MCF 10A (cell line): ENCODE measurements around the gene ASIC1. TPM values are rescaled to one million over a fixed set of nuclear protein-coding genes. Genes with fewer than 3 reads are reported as not detected.
A peak's percentile ranks its signal among the peaks of the same experiment; 100 is the strongest.

Experiments used
- BruUV-seq: library from RNA; stranded (reverse); fragments of 400-500 nt; replicated peaks from 2 replicates; lab custom pipeline; 2021; lab: Mats Ljungman, UMichigan
- CTCF ChIA-PET: fragments of 300-600 bp; sonication (Branson Sonifier 250); formaldehyde crosslinking; extraction: SDS; loops from one replicate; lab custom pipeline; 2021; ENCODE audit warnings: antibody characterized with exemption, inconsistent platforms; lab: Yijun Ruan, JAX
- POLR2A ChIA-PET: fragments of 300-600, 350-650 bp; sonication (Branson Sonifier 250); formaldehyde crosslinking; extraction: SDS; loops from one replicate; lab custom pipeline; 2020; ENCODE audit warnings: antibody characterized with exemption, inconsistent platforms; lab: Yijun Ruan, JAX
- DNase-seq: peaks from one replicate; pipeline ENCODE4 v3.0.0-alpha.2; 2018; ENCODE audit not compliant: unreplicated experiment
- H3K27ac Mint-ChIP-seq: one replicate; pipeline ENCODE4 v1.8.0; 2022; ENCODE audit warnings: mild to moderate bottlenecking, low read depth, mixed read lengths; ENCODE audit not compliant: unreplicated experiment
- H3K27me3 Mint-ChIP-seq: one replicate; pipeline ENCODE4 v1.8.0; 2022; ENCODE audit warnings: mixed read lengths; ENCODE audit not compliant: insufficient read depth, unreplicated experiment
- H3K36me3 Mint-ChIP-seq: one replicate; pipeline ENCODE4 v1.8.0; 2022; ENCODE audit warnings: mild to moderate bottlenecking, moderate library complexity, mixed read lengths; ENCODE audit not compliant: insufficient read depth, unreplicated experiment
- H3K4me1 Mint-ChIP-seq: one replicate; pipeline ENCODE4 v1.8.0; 2022; ENCODE audit warnings: mixed read lengths; ENCODE audit not compliant: insufficient read depth, unreplicated experiment
- H3K4me3 Mint-ChIP-seq: one replicate; pipeline ENCODE4 v1.8.0; 2022; ENCODE audit warnings: mild to moderate bottlenecking, moderate library complexity, mixed read lengths; ENCODE audit not compliant: unreplicated experiment
- H3K9me3 Mint-ChIP-seq: one replicate; pipeline ENCODE4 v1.8.0; 2022; ENCODE audit warnings: mixed read lengths; ENCODE audit not compliant: unreplicated experiment
- CTCF ChIP-seq: fragments of 200-600 bp; IDR thresholded peaks from one replicate; pipeline ENCODE4 v1.8.0; 2022; ENCODE audit warnings: antibody characterized with exemption, mild to moderate bottlenecking; ENCODE audit not compliant: unreplicated experiment
- intact Hi-C: fragments of 100-400 bp; cut with micrococcal nuclease; formaldehyde crosslinking; loops from 2 replicates; pipeline ENCODE4 v1.14.1; 2022
- total RNA-seq: library from RNA; stranded (reverse); gene quantifications from 2 replicates; pipeline ENCODE4 v1.2.3, GENCODE V29; 2022

ASIC1 gene
- total RNA-seq, 1 experiment from 2014 or later = 1.7 TPM

GRCh38 chr12:50032515-50032853 is 24.9 kb upstream of the ASIC1 start:
- Mint-ChIP-seq H3K4me3 (no peak overlapping the region), H3K27me3 (no peaks in the 10 kb centered on the region), H3K4me1 (no peaks in the 10 kb centered on the region), H3K27ac (no peak overlapping the region), H3K9me3 (no peaks in the 10 kb centered on the region), H3K36me3 (no peaks in the 10 kb centered on the region)
- no TSS peak for BruUV-seq
- TF ChIP-seq CTCF = no peak
- intact Hi-C loops = no loop called here
- ChIA-PET CTCF (interaction anchor here (1.0 kb wide), 1 partner anchor 86 kb away, joined by 3 read pairs; no protein-coding TSS in a partner anchor), POLR2A (no interaction called here)
- DNase-seq = no peak

GRCh38 chr12:50032854-50033581 is 24.4 kb upstream of the ASIC1 start:
- no peak overlapping the region for H3K4me3 Mint-ChIP-seq
- POLR2A ChIA-PET = no interaction called here
- DNase-seq = no peak
- intact Hi-C loops = no loop called here
- TF ChIP-seq CTCF = no peak
- H3K36me3 Mint-ChIP-seq = no peaks in the 10 kb centered on the region
- H3K9me3 Mint-ChIP-seq = no peaks in the 10 kb centered on the region
- BruUV-seq = no TSS peak
- H3K4me1 Mint-ChIP-seq = no peaks in the 10 kb centered on the region
- no peaks in the 10 kb centered on the region for H3K27me3 Mint-ChIP-seq
- CTCF ChIA-PET = interaction anchor here (0.6 to 1.0 kb wide), 2 partner anchors 66 to 87 kb away, joined by 3 read pairs; no protein-coding TSS in a partner anchor
- H3K27ac Mint-ChIP-seq = no peak overlapping the region

- ChIA-PET CTCF (interaction anchor here (0.7 to 5.4 kb wide), 22 partner anchors 9 to 213 kb away, joined by 3 to 58 read pairs (median 6); partner anchors contain the start of genes AQP6 and RACGAP1), POLR2A (interaction anchor here (0.5 to 1.4 kb wide), 6 partner anchors 13 to 183 kb away, joined by 3 to 7 read pairs (median 4); no protein-coding TSS in a partner anchor)
- no peak overlapping the region for H3K27ac Mint-ChIP-seq
- no peaks in the 10 kb centered on the region for H3K36me3 Mint-ChIP-seq
- H3K4me1 Mint-ChIP-seq = peaks cover 7% of the 10 kb centered on the region
- no peaks in the 10 kb centered on the region for H3K9me3 Mint-ChIP-seq
- intact Hi-C loops = no loop called here
- no peaks in the 10 kb centered on the region for H3K27me3 Mint-ChIP-seq
- no peak for TF ChIP-seq CTCF
- no TSS peak for BruUV-seq
- H3K4me3 Mint-ChIP-seq = no peak overlapping the region
- DNase-seq = no peak
Observed at GRCh38 chr12:50038336-50038735, 19.1 kb upstream of the ASIC1 start.

- Mint-ChIP-seq H3K4me1 (peaks cover 7% of the 10 kb centered on the region), H3K9me3 (no peaks in the 10 kb centered on the region), H3K4me3 (no peak overlapping the region), H3K27me3 (no peaks in the 10 kb centered on the region), H3K36me3 (no peaks in the 10 kb centered on the region), H3K27ac (no peak overlapping the region)
- intact Hi-C loops = no loop called here
- CTCF ChIA-PET = interaction anchor here (0.6 to 5.4 kb wide), 25 partner anchors 8 to 673 kb away, joined by 3 to 58 read pairs (median 6); partner anchors contain the start of genes AQP6 and RACGAP1
- POLR2A ChIA-PET = interaction anchor here (0.9 to 1.4 kb wide), 2 partner anchors 14 to 17 kb away, joined by 3 to 7 read pairs; partner anchors contain the start of gene RACGAP1
- peak; percentile 80 for DNase-seq
- peak; percentile 81 for TF ChIP-seq CTCF
- BruUV-seq = no TSS peak
Observed at GRCh38 chr12:50039151-50039835, 18.1 kb upstream of the ASIC1 start.
